NCI-H774 (cell line): ENCODE data around the gene ALOX5.

Experiments
- DNase-seq: peaks from one replicate; lab custom pipeline; 2025; lab: John Stamatoyannopoulos, UW

Gene ALOX5

GRCh38 chr10:45424668-45425404 lies 50.8 kb downstream of the ALOX5 start:
- no peak for DNase-seq

DNA sequence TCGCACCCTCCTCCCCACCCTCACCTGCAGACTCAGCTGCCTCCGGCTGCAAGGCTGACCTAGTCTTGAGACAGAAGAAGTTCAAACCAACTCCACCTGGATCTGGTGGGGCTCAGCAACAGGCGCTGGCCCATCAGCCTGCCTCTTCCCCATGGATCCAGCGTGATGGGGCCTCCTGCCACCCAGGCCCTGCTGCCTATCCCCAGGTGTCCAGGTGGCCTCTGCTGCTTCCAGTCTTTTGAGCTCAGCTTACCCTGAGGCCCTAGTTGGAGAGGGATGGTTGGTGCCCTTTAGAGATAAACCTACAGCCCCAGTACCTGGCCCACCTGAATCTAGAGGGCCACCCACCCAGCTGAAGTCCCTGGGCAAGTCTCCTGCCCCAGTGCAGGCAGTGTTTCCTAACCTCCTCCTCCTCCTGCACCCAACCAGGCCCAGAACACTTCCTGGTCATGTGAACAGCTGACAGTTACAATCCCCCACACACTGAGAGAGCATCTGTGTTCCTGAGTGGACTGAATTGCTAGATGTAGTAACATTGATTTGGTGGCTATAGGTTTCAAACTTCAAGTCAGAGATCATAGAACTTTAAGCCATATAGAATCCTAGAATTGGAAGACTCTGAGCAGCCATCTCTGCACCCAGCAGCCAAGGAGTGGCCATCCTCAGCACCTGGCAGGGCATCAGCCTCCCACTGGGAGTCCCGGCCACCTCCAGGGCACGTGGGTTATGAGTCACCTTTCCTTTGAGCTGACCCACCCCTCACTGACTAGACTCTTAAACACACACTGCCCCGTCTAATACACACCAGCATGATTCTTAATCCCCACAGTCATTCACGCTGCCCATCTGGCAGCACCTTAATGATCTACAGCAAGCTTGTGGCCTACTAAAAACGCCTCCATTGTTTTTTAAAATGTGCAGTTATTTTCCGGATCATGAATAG lies 51.9 kb downstream of the ALOX5 start:
- DNase-seq = no peak

DNA sequence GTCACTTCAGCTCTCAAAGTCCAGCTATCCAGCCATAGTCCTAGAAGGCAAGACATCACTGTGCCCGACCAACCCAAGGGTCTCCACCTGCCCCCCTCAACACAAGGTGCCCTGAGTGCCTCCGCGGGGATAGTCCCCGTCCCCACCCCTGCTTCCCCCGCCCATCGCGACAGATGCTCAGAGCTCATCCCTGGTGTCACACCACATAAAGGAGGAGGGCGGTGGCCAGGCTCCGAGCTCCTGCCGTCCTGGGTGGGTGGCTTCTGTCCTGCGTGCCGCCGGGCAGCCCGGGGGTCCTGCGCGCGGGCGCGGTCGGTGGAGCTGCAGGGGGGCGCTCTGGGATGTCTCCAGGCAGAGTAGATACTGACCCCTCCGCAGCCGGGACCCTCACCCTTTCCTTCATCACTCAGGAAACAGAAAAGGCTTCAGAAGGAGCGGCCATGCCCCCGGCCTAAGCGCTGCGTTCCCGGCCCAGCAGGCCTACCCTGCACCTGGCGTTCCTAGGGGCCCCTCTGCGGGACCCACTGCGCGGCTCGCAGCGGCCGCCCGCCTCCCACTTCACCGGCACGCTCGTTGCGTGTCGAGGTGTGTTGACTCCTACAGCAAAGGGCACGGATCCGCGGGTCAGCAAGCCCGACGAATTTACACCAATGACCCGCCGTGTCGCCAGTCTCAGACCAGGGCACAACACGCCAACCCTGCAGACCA lies 53.4 kb downstream of the ALOX5 start:
- DNase-seq = no peak

DNA sequence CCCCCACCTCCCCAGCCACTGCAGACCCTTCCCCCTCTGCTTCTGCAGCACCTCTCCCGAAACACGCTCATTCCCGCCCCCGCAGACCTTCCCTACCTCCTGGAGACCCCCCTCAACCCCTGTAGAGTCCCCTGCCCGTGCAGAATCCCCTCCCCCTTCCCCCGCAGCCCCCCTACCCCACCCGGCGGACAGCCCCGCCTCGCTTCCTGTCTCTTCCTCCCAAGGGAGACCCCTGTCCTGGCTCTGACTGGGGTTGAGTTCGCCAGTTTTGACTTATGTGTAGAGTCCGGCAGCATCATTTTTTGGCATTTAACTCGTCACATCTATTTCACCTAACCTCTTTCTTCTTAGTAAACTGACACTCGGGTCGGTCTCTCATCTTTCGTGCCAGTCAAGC lies 54.0 kb downstream of the ALOX5 start:
- no peak for DNase-seq

- DNase-seq = no peak
These were observed 54.8 kb downstream of the ALOX5 start for GRCh38 chr10:45428611-45429510.

DNA sequence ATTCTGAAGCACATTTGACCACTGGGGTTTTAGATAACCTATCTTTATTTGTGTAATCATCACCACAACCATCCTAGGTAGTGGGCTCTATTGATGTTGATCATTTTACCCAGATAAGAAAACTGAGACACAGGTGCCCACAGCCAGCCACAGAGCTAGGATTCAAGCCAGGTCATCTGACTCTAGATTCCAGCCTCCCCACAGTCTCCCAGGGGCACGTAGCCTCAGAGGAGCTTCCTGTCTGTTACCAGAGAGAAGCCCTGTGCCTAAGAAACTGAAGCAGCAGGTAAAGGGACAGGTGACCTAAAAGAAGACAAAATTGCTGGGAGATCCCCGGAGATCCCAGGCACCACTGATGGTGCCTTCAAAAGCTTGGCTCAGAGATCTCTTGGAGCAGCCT lies 55.8 kb downstream of the ALOX5 start:
- no peak for DNase-seq

DNA sequence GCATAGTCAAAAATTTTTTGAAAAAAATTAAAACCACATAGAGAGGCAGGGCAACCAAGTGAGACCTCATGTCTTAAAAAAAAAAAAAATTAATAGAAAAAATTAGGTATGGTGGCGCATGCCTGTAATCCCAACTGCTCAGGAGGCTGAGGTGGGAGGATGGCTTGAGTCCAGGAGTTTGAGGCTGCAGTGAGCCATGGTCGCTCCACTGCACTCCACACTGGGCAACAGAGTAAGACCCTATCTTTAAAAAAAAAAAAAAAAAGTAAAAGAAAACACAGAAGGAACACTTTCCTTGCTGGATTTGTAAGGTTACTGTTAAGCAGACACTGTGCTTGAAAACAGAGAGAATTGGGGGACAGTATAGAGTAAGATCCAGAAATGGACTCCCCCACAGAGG lies 58.1 kb downstream of the ALOX5 start:
- no peak for DNase-seq

DNA sequence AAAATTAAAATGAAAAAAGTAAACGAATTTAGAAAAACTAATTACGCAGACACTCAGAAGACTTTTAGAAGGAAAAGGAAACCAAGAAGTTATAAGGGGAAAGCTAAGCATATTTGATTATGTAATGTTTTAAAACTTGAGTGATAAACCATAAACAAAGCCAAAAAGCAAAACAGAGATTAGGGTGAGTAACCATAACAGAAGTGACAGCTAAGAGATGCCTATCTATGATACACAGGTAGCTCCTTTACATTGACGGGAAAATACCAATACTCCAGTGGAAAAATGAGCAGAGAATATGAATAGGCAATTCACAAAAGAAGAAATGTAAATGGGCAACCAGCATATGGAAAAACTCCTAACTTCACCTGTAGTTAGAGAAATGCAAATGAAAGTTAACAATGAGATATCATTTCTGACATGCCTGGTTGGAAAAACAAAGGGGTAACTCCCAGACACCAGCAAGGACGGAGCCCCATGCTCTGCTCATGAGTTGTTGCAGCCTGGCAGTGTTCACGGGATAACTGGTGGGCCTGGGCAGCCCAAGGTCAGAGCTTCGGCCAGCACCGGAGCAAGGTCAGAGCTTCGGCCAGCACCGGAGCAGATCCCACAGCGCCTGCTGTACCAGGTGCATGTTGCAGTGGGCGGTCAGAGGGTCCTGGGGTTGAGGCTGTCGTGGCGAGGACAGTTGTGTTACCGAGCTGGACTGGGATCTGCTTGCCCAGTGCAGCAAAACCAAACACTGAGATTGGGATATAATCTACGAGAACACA lies 58.9 kb downstream of the ALOX5 start:
- no peak for DNase-seq

DNA sequence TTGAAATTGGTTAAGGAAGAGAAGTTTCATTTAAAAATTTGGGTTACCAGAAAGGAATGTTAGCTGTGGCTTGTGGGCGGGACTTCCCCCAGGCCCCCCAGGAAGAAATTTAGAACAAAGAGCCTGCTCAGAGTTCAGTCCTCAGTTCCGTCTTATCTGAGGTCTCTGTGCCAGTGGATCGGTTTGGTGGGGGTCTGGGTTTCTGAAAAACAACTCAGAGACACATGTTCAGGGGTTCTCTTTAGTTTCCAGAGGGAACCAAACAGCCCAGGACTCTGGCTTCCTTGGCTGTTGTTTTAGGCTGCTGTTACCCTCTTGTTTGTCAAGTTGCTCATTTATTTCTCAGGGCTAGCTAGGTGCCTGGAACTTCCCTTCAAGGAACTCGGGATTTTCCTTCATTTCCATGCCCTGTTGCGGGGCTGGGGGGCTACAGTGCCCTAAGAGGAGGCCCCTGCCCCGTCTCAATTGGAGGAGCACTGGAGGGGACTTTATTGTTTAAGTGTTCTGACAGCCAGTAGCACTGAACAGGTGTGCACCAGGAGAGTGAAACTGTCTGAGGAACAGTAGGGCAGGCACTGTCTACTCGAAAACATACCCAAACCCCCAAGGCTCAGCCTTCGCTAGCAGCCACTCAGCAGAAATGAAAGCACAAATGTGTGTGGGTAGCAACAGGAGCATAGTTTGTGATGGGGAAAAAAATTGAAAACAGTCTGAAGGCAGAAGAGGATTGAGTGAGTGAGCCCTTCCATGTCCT lies 59.9 kb downstream of the ALOX5 start:
- no peak for DNase-seq

DNA sequence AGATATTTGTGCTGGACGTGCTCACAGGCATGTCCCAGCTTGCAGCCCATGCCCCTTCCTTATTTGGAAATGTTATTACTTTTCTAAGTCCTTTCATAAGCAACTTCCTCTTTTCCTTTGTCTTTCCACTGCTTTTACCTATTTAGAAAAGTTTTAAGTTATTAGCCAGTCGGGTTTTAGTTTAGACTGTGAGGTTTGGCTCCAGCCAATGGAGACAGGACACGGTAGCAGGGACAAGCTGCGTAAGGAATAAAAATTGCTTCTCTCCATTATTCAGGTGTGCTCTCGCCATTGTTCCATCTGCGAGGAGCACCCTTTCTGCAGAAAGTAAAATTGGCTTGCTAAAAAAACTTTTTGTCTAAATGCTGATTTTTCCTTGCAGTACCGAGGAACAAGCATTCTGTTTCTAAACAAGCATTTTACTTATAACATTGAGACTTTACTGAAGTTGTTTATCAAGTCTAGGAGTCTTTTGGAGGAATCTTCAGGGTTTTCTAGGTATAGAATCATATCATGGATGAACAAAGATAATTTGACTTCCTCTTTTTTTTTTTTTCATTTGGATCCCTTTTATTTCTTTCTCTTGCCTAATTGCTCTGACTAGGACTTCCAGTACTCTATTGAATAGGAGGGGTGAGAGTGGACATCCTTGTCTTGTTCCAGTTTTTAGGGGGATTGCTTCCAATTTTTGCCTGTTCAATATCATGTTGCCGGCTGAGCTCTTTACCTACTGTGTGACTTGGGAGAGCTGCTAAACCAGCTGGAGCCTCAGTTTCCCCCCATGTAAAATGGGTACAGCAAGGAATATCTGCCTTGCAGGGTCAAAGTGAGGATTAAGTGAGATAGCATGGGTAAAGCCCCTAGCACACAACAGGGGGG lies 63.8 kb downstream of the ALOX5 start:
- no peak for DNase-seq

DNA sequence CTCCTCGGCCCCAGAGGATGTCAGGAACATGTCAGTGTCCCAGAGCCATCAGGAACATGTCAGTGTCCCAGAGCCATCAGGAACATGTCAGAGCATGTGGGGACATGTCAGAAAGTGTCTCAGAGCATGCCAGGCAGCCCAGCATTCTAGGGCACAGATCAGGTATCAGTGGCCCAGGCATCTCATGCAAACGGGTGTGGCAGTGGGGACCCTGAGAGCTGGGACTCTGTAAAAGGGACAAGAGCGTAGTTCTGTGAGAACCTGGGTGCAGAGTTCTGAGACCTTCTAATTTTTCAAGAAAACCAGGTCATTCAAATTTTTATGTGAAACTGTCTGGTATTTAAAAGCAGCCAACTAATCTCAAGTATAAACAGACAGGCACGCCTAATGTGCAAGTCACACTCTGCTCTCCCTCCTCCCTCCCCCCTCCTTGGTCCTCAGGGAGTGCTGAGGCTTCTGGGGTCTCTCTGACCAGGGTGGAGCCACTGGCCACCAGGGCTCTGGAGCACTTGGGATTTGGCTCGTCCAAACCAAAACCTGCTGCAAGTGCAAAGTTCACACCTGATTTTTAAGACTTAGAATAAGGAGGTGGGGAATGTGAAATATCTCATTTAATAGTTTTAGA lies 64.6 kb downstream of the ALOX5 start:
- no peak for DNase-seq

DNA sequence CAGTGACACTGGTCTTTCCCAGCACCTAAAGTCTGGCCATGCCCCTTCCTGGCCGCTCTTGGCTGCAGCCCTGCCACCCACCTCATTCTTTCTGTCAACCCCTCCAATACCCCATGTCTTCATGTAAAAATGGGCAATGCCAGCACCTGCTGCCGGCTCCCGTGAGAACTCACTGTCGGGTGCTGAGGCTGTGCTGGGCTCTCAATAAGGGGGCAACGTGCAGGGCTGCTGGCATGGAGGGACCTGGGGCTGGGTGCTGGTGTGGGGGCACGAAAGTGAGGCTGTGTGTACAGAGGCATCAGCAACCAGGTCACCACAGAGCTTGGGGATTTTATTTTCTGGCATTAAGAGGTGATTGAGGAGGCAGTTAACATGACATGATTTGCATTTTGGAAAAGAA lies 65.3 kb downstream of the ALOX5 start:
- DNase-seq = no peak

DNA sequence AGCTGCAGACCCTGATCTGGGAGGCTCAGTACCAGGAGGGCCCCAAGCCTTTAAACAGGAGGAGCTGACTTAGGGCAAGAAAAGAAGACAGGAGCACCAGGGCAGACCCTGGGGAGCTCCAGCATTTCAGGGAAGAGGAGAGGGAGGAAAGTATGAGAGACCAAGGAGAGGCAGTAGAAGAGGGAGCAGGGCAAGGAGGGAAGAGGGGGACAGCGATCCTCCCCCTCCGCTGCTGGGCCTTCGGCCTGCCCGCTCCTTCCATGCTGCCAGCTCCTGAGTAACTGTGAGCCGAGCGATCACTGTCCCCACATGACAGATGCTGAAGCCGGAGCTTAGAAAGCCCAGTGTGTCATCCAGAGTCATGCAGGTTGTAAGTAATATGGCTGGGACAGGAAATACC lies 65.9 kb downstream of the ALOX5 start:
- no peak for DNase-seq

DNA sequence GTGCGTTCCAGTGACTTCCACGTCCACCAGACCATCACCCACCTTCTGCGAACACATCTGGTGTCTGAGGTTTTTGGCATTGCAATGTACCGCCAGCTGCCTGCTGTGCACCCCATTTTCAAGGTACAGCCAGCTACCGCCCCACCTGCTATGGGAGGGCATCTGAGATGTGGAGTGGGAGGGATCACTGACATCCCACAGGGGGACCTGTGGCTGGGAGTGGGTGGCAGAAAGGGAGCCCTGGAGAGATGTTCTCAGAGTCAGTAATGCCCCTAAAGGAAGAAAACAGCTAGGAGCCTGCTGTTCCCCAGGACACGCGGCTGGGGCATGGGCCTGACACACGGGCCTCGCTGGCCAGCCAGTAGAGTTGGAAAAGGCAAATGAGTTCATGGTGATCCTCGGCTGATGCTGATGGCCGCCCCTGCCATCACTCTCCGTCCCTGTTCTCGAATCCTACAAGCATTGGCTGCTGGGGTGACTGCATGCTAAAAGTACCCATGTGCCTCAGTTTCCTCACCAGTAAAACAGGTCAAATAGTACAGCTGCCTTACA lies 66.6 kb downstream of the ALOX5 start:
- DNase-seq = no peak

DNA sequence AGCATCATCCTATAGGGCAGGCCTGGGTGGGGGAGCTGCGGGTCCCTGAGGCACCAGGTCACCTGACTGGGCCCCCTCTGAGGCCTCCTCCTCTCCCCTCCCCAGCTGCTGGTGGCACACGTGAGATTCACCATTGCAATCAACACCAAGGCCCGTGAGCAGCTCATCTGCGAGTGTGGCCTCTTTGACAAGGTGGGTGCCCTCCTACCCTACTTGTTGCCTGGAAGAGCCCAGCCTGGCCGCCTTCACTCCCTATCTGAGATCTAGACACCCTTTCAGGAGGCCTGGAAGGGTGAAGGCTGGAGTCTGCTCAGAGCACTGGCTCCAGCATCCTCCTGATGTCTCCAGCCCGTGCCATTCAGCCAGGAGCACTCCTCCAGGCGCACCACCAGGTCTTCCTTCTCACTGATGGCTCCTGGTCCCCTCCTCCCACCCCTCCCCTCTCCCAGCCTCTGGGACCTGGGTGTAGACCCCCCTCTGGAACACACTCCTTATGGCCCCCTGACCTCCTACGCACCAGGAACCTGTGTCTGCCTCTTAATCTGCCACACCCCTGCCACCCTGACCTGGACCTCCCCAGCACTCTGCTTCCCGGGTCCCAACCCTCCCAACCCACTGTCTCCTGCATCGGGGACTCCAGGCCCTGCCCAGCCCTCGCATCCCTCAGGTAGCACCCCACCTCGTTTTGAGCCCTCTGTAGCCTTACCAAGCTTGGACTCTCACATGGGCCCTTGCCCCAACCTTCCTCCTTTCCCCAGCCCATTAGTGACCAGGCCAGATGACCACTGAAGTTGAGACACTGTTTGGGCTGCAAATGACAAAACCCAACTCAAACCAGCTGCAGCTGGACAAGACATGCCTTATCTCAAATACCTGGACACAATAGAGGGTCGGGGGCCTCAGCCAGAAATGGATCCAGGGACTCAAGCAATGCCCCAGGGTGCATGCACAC lies 67.5 kb downstream of the ALOX5 start:
- no peak for DNase-seq

DNA sequence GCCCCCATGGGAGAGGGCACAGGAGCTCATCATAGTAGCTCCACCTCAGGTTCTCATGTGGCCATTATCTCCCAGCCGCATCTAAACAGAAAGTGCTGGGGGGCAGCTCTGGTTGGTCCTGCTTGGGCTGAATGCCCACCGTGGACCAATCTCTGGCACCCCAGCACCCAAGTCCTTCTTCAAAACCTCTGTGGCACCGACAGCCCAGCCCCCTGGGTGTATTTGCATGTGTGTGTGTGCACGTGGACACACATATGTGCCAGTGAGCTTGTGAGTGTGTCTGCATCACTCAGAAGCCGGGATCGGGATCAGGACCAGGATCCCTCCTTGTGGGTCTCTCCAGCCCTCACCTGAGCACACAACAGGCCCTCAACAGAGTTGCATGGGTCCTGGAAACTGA lies 68.2 kb downstream of the ALOX5 start:
- no peak for DNase-seq

- DNase-seq = no peak
These were observed 68.6 kb downstream of the ALOX5 start for GRCh38 chr10:45442662-45443061.
